ENCODE measurements around the gene LYZ. TPM values are rescaled to one million over a fixed set of nuclear protein-coding genes. Genes with fewer than 3 reads are reported as not detected.

The LYZ gene
- total and polyA plus RNA-seq, 2 donors (not counting 1 experiment from before 2014, with no cell fraction given): 0.17 TPM; not detected in 1

GRCh38 chr12:69338936-69339335, 9.2 kb upstream of the LYZ start:
- no peak overlapping the region for H2AFZ ChIP-seq (ENCODE audit: low read length)
- H3K9ac ChIP-seq (ENCODE audit: insufficient read depth, low read length): no peak overlapping the region
- H3K36me3 ChIP-seq (ENCODE audit: control insufficient read depth, insufficient read depth, low read length): no peaks in the 10 kb centered on the region
- H3K4me3 ChIP-seq (replicated peaks in 1 of 4; ENCODE audit: control extremely low read depth in 1 of 4, insufficient read depth in 1 of 4, low read depth in 3 of 4, low read length in 4 of 4): no peak overlapping the region
- DNase-seq (ENCODE audit: low read depth in 2 of 2): no peak
- no peaks in the 10 kb centered on the region for H3K4me1 ChIP-seq (ENCODE audit: control insufficient read depth, extremely low read depth, insufficient read depth, low read length)
- peaks cover 10% of the 10 kb centered on the region for H3K27me3 ChIP-seq (ENCODE audit: control insufficient read depth, insufficient read depth, low read length)
- H3K4me2 ChIP-seq (ENCODE audit: extremely low read depth, insufficient read depth, low read length): no peak overlapping the region
- no peak overlapping the region for H3K27ac ChIP-seq (ENCODE audit: insufficient read depth, low read length)
- H4K20me1 ChIP-seq (ENCODE audit: control insufficient read depth, extremely low read depth, insufficient read depth, low read length): no peaks in the 10 kb centered on the region
- TF ChIP-seq EZH2 (IDR thresholded peaks at IDR 0.05; ENCODE audit: low read length, missing control alignments): no peak
- TF ChIP-seq CTCF (conservative IDR thresholded peaks at IDR 0.05 in 1 of 2, IDR thresholded peaks at IDR 0.05 in 1 of 2; ENCODE audit: low read depth in 1 of 2, low read length in 2 of 2): no peak
- no peaks in the 10 kb centered on the region for H3K9me3 ChIP-seq (ENCODE audit: control insufficient read depth, insufficient read depth, low read depth, low read length)
- H3K79me2 ChIP-seq (ENCODE audit: control insufficient read depth, insufficient read depth, low read length): no peaks in the 10 kb centered on the region

- peaks cover 11% of the 10 kb centered on the region for H3K27me3 ChIP-seq (ENCODE audit: control insufficient read depth, insufficient read depth, low read length)
- no peaks in the 10 kb centered on the region for H3K4me1 ChIP-seq (ENCODE audit: control insufficient read depth, extremely low read depth, insufficient read depth, low read length)
- H3K4me3 ChIP-seq (replicated peaks in 1 of 4; ENCODE audit: control extremely low read depth in 1 of 4, insufficient read depth in 1 of 4, low read depth in 3 of 4, low read length in 4 of 4): no peak overlapping the region
- no peak for TF ChIP-seq EZH2 (IDR thresholded peaks at IDR 0.05; ENCODE audit: low read length, missing control alignments)
- TF ChIP-seq CTCF (conservative IDR thresholded peaks at IDR 0.05 in 1 of 2, IDR thresholded peaks at IDR 0.05 in 1 of 2; ENCODE audit: low read depth in 1 of 2, low read length in 2 of 2): no peak
- H3K4me2 ChIP-seq (ENCODE audit: extremely low read depth, insufficient read depth, low read length): no peak overlapping the region
- H4K20me1 ChIP-seq (ENCODE audit: control insufficient read depth, extremely low read depth, insufficient read depth, low read length): no peaks in the 10 kb centered on the region
- no peak overlapping the region for H2AFZ ChIP-seq (ENCODE audit: low read length)
- H3K79me2 ChIP-seq (ENCODE audit: control insufficient read depth, insufficient read depth, low read length): no peaks in the 10 kb centered on the region
- no peak for DNase-seq (ENCODE audit: low read depth in 2 of 2)
- no peaks in the 10 kb centered on the region for H3K36me3 ChIP-seq (ENCODE audit: control insufficient read depth, insufficient read depth, low read length)
- H3K9me3 ChIP-seq (ENCODE audit: control insufficient read depth, insufficient read depth, low read depth, low read length): no peaks in the 10 kb centered on the region
- no peak overlapping the region for H3K9ac ChIP-seq (ENCODE audit: insufficient read depth, low read length)
- H3K27ac ChIP-seq (ENCODE audit: insufficient read depth, low read length): no peak overlapping the region
Observed at GRCh38 chr12:69339999-69340398, 8.2 kb upstream of the LYZ start.

- Histone ChIP-seq H3K4me3 (replicated peaks in 1 of 4; ENCODE audit: control extremely low read depth in 1 of 4, insufficient read depth in 1 of 4, low read depth in 3 of 4, low read length in 4 of 4) (no peak overlapping the region), H2AFZ (ENCODE audit: low read length) (no peak overlapping the region), H3K9ac (ENCODE audit: insufficient read depth, low read length) (no peak overlapping the region), H3K27me3 (ENCODE audit: control insufficient read depth, insufficient read depth, low read length) (peaks cover 11% of the 10 kb centered on the region), H3K27ac (ENCODE audit: insufficient read depth, low read length) (no peak overlapping the region), H3K9me3 (ENCODE audit: control insufficient read depth, insufficient read depth, low read depth, low read length) (no peaks in the 10 kb centered on the region), H3K79me2 (ENCODE audit: control insufficient read depth, insufficient read depth, low read length) (no peaks in the 10 kb centered on the region), H3K36me3 (ENCODE audit: control insufficient read depth, insufficient read depth, low read length) (no peaks in the 10 kb centered on the region), H4K20me1 (ENCODE audit: control insufficient read depth, extremely low read depth, insufficient read depth, low read length) (no peaks in the 10 kb centered on the region), H3K4me1 (ENCODE audit: control insufficient read depth, extremely low read depth, insufficient read depth, low read length) (no peaks in the 10 kb centered on the region), H3K4me2 (ENCODE audit: extremely low read depth, insufficient read depth, low read length) (no peak overlapping the region)
- TF ChIP-seq EZH2 (IDR thresholded peaks at IDR 0.05; ENCODE audit: low read length, missing control alignments) (no peak), CTCF (conservative IDR thresholded peaks at IDR 0.05 in 1 of 2, IDR thresholded peaks at IDR 0.05 in 1 of 2; ENCODE audit: low read depth in 1 of 2, low read length in 2 of 2) (no peak)
- peak in 1 of 2 donors; percentile 21 for DNase-seq (ENCODE audit: low read depth in 2 of 2)
Observed at GRCh38 chr12:69341328-69341727, 6.9 kb upstream of the LYZ start.
